Chondrocyte (in vitro differentiated cells): Measurements from ENCODE around the gene PBX3. TPM values are rescaled to one million over a fixed set of nuclear protein-coding genes. Genes with fewer than 3 reads are reported as not detected.

Source experiments
- DNase-seq: peaks from one replicate; pipeline ENCODE4 v3.0.0; 2021; ENCODE audit warnings: mixed read lengths, low spot score
- H3K27ac Mint-ChIP-seq: one replicate; pipeline ENCODE4 v1.8.0; 2021; ENCODE audit warnings: mild to moderate bottlenecking, moderate library complexity, mixed read lengths; ENCODE audit not compliant: unreplicated experiment
- H3K27me3 Mint-ChIP-seq: 2 replicates; pipeline ENCODE4 v1.8.0; 2021; ENCODE audit warnings: low read depth, mixed read lengths
- H3K36me3 Mint-ChIP-seq: 2 replicates; pipeline ENCODE4 v1.8.0; 2021; ENCODE audit warnings: low read depth, mixed read lengths
- H3K4me1 Mint-ChIP-seq: 2 replicates; pipeline ENCODE4 v1.8.0; 2021; ENCODE audit warnings: low read depth, mild to moderate bottlenecking, mixed read lengths
- H3K4me3 Mint-ChIP-seq: one replicate; pipeline ENCODE4 v1.8.0; 2021; ENCODE audit warnings: mild to moderate bottlenecking, moderate library complexity, mixed read lengths; ENCODE audit not compliant: unreplicated experiment
- H3K9me3 Mint-ChIP-seq: 2 replicates; pipeline ENCODE4 v1.8.0; 2021; ENCODE audit warnings: low read depth, mixed read lengths
- total RNA-seq: library from RNA; stranded (reverse); gene quantifications from 3 replicates; pipeline ENCODE4 v1.2.1, GENCODE V29; 2021
- TF ChIP-seq, protein P1 (sequence below): fragments of 200-600 bp; sonication (generic); IDR thresholded peaks from 2 replicates; pipeline ENCODE4 v1.5.0; 2021; ENCODE audit warnings: antibody characterized with exemption, mild to moderate bottlenecking, moderate library complexity

Gene PBX3
- total RNA-seq, 1 donor from 2014 or later, result 24.1 TPM

- H3K9me3 Mint-ChIP-seq, result peaks cover 7% of the 10 kb centered on the region
- peaks cover 25% of the 10 kb centered on the region for H3K4me1 Mint-ChIP-seq
- TF ChIP-seq, protein P1, sequence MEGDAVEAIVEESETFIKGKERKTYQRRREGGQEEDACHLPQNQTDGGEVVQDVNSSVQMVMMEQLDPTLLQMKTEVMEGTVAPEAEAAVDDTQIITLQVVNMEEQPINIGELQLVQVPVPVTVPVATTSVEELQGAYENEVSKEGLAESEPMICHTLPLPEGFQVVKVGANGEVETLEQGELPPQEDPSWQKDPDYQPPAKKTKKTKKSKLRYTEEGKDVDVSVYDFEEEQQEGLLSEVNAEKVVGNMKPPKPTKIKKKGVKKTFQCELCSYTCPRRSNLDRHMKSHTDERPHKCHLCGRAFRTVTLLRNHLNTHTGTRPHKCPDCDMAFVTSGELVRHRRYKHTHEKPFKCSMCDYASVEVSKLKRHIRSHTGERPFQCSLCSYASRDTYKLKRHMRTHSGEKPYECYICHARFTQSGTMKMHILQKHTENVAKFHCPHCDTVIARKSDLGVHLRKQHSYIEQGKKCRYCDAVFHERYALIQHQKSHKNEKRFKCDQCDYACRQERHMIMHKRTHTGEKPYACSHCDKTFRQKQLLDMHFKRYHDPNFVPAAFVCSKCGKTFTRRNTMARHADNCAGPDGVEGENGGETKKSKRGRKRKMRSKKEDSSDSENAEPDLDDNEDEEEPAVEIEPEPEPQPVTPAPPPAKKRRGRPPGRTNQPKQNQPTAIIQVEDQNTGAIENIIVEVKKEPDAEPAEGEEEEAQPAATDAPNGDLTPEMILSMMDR, result no peak
- DNase-seq, result no peak
- no peaks in the 10 kb centered on the region for H3K27me3 Mint-ChIP-seq
- H3K4me3 Mint-ChIP-seq, result no peak overlapping the region
- no peaks in the 10 kb centered on the region for H3K36me3 Mint-ChIP-seq
- H3K27ac Mint-ChIP-seq, result no peak overlapping the region
These were observed 98.2 kb downstream of the PBX3 start for GRCh38 chr9:125845271-125845808.

- Mint-ChIP-seq H3K4me3 (no peak overlapping the region), H3K9me3 (peaks cover 7% of the 10 kb centered on the region), H3K27ac (no peak overlapping the region), H3K27me3 (no peaks in the 10 kb centered on the region), H3K36me3 (no peaks in the 10 kb centered on the region), H3K4me1 (peaks cover 8% of the 10 kb centered on the region)
- DNase-seq, result no peak
- TF ChIP-seq, protein P1, result no peak
These were observed 100.6 kb downstream of the PBX3 start for GRCh38 chr9:125847735-125848134.

- no peak for DNase-seq
- TF ChIP-seq, protein P1, result no peak
- Mint-ChIP-seq H3K4me3 (no peak overlapping the region), H3K27me3 (no peaks in the 10 kb centered on the region), H3K36me3 (no peaks in the 10 kb centered on the region), H3K4me1 (peaks cover 6% of the 10 kb centered on the region), H3K9me3 (peaks cover 7% of the 10 kb centered on the region), H3K27ac (no peak overlapping the region)
These were observed 103.0 kb downstream of the PBX3 start for GRCh38 chr9:125850106-125850632.

DNA sequence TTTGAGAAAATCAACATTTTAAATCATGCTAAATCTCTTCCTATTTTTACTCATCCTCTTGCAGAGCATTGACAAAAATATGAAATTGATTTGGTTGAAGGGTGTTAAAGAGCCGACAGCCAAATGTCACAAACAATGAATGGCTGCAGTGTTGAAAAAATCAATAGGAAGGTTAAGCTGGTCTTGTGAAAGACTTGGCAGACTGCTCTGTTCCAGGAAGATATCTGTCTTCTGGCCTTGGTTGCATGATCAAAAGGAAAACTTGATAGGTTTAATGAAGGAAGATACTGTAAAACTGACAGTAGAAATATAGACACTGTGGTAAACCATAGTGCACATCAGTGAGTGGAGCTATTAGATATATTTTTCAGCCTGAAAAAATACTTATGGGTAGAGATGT is 103.6 kb downstream of the PBX3 start:
- TF ChIP-seq, protein P1, result no peak
- peaks cover 6% of the 10 kb centered on the region for H3K4me1 Mint-ChIP-seq
- DNase-seq, result no peak
- no peak overlapping the region for H3K27ac Mint-ChIP-seq
- H3K27me3 Mint-ChIP-seq, result no peaks in the 10 kb centered on the region
- no peak overlapping the region for H3K4me3 Mint-ChIP-seq
- H3K36me3 Mint-ChIP-seq, result no peaks in the 10 kb centered on the region
- peaks cover 7% of the 10 kb centered on the region for H3K9me3 Mint-ChIP-seq

GRCh38 chr9:125851979-125852378 is 104.8 kb downstream of the PBX3 start:
- H3K9me3 Mint-ChIP-seq, result peaks cover under 1% of the 10 kb centered on the region
- H3K27ac Mint-ChIP-seq, result no peak overlapping the region
- TF ChIP-seq, protein P1, result no peak

More at GRCh38 chr9:125851979-125852378, 104.8 kb downstream of the PBX3 start:
- Mint-ChIP-seq H3K4me1 (peaks cover 6% of the 10 kb centered on the region), H3K27me3 (no peaks in the 10 kb centered on the region), H3K4me3 (no peak overlapping the region), H3K36me3 (no peaks in the 10 kb centered on the region)
- no peak for DNase-seq
